NCI-H146 (cell line): ENCODE results near the gene FAM83D.

Experiments
- DNase-seq: peaks from one replicate; lab custom pipeline; 2025; lab: John Stamatoyannopoulos, UW

FAM83D gene, protein sequence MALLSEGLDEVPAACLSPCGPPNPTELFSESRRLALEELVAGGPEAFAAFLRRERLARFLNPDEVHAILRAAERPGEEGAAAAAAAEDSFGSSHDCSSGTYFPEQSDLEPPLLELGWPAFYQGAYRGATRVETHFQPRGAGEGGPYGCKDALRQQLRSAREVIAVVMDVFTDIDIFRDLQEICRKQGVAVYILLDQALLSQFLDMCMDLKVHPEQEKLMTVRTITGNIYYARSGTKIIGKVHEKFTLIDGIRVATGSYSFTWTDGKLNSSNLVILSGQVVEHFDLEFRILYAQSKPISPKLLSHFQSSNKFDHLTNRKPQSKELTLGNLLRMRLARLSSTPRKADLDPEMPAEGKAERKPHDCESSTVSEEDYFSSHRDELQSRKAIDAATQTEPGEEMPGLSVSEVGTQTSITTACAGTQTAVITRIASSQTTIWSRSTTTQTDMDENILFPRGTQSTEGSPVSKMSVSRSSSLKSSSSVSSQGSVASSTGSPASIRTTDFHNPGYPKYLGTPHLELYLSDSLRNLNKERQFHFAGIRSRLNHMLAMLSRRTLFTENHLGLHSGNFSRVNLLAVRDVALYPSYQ

DNA sequence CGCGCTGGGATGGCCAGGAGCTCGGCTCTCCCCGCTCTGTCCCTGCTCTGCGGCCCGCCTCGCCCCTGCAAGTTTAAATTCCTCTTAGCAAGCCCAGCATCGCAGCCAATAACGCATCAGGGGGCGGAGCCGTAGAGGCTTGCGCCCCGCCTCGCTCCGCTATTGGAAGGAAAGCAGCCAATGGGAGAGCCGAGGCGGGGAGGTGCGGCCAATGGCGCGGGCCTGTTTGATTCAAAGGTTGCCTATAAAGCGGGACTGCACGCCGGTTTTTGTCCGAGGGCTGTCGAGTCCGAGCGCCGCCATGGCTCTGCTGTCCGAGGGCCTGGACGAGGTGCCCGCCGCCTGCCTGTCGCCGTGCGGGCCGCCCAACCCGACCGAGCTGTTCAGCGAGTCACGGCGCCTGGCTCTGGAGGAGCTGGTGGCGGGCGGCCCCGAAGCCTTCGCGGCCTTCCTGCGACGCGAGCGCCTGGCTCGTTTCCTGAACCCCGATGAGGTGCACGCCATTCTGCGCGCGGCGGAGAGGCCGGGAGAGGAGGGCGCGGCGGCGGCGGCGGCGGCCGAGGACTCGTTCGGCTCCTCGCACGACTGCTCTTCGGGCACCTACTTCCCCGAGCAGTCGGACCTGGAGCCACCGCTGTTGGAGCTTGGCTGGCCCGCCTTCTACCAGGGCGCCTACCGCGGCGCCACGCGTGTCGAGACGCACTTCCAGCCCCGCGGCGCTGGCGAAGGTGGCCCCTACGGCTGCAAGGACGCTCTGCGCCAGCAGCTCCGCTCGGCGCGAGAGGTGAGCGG lies at the start of gene FAM83D:
Gene FAM83D, plus strand, starts transcription at position 276 of the 792 bp plus-strand sequence. Its CDS starts 26 bp downstream, at position 302.
- DNase-seq: peak; percentile 99

DNA sequence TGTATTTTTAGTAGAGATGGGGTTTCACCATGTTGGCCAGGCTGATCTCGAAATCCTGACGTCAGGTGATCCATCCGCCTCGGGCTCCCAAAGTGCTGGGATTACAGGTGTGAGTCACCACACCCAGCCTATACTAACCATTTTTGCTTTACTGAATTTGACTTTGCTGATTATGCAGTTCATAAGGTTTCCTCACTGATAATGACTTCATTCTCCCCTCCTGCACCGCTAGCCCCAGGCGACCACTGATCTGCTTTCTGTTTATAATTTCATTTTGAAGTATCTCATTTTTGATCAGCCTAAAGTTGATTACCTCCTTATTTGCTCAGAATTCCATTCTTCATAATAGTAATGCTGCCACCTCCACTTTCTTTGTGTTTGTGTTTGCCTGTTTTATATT lies 48.7 kb upstream of the FAM83D start:
- DNase-seq: no peak

DNA sequence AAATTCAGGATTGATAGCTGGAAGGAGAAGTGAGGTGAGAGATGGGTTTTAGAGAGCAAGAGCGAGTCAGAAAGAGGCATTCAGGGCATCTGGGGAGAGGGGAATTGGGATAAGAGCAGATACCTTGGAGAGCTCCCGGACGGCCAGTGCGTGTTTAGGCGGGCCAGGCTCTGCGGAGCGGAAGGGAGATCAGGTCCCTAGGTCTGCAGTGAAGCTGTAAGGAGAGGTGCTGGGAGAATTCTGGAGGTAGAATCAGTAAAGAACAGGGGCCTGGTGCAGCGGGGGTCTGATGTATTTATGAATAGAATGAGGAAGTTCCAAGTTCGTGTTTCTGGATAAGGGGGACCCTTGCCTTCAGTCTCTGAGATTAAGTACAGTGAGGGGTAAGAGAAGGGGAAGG lies 47.4 kb upstream of the FAM83D start:
- DNase-seq: no peak

GRCh38 chr20:38880952-38881735 lies 45.1 kb upstream of the FAM83D start:
- no peak for DNase-seq

- no peak for DNase-seq
Measured at GRCh38 chr20:38881806-38882440, 44.3 kb upstream of the FAM83D start.

GRCh38 chr20:38882600-38882999 lies 43.6 kb upstream of the FAM83D start:
- no peak for DNase-seq

- DNase-seq: peak; percentile 62
Measured at GRCh38 chr20:38883081-38883980, 42.9 kb upstream of the FAM83D start.

DNA sequence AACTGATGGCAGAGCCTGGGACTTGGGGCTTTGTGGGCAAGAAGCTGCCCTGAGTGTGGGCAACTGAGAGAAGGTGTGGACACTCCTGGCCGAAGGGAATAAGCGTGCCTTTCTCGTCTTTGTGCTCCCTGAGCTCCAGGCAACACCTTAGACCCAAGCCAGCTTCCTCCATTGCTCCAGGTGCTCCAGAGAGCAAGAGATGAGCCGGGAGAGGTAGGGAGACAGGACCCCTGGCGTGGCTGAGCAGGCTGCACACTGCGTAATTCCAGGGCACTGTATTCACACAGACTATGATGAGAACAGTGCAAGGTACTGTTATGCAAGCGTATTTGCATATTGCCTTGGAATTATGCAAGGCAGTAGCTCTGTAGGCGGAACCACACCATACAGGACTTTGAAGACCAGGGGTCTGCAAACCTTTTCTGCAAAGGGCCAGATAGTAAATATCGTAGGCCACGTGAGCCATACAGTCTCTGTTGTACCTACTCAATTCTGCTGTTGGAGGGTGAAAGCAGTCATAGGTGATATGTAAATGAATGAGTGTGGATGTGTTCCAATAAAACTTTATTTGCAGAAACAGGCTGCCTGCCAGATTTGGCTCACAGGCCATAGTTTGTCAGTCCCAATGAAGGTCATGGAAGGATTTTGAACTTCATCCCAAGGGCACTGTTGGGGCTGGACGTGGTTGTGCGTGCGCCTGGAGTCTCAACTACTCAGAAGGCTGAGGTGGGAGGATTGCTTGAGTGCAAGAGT lies 42.1 kb upstream of the FAM83D start:
- DNase-seq: no peak

- DNase-seq: no peak
Measured at GRCh38 chr20:38885357-38885756, 40.9 kb upstream of the FAM83D start.

GRCh38 chr20:38888059-38888831 lies 38.0 kb upstream of the FAM83D start:
- no peak for DNase-seq

DNA sequence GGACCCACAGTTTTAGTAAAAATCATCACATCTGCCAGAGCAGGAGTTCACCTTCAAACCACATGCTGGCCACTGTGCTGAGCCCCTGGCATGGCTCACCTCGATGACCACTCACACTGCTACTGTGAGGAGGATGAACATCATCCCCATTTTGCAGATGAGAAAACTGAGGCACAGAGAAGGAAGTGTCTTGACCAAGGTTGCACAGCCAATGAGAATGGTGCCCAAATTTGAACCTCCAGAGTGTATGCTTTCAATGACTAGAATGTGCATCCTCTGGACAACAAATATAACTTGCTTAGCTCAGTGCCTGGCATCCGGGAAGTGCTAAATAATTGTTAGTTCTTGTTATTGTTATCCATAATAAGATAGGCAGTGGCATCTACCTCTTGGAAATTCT lies 37.2 kb upstream of the FAM83D start:
- DNase-seq: no peak

- no peak for DNase-seq
Measured at GRCh38 chr20:38889792-38890496, 36.3 kb upstream of the FAM83D start.

DNA sequence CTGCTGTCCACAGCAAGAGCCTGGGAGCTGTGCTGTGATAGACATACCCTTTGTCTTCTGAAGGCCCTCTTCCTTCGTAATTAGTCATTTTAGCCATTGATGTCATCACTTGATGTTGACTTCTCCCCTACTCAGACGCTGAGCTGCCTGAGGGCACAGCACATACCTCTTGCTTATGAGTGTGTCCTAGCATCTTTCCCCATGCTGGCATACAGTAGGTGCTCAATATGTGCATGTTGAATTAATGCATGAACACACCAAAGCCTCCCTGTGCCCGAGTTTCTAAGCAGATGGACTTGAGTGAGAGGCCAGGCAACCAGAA lies 35.8 kb upstream of the FAM83D start:
- DNase-seq: no peak

DNA sequence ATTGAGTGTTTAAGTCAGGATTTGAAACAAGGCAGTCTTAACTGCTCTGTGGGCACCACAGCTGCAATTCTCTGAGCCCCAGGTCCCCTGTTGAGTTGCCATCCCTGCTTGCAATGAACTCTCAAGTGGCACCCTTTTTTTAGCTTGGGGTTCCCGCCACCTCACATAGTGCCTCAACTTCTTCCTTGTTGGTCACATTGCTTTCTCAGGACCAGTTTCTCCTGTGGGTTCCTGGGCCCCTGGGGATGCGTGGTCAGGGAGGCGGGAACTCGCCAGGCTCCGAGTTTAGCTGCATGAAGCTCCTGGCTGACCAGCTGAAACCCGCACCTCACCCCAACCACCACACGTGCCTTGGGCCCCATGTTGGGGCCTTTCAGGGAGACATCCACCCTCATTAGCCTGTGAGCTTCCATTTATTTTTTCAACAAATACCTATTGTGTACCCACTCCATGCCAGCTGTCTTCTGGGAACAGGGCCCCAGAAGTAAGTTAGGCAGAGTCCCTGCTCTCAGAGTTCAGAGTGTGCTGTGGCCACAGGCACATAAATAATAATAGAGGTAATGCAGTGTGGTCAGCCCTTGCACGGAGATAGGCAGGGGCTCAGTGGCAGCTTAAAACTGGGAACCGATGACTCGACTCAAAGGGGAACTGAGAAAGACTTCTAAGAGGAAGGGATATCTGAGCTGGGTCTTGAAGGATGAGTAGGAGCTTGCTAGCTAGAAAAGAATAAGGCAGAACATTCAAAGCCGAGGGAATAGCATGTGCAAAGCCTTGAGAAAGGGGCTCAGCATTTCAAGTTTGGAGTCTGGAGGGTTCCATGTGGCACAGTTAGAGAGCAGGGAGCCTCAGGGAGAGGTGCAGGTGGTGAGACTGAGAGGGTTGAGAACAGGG lies 33.9 kb upstream of the FAM83D start:
- no peak for DNase-seq

DNA sequence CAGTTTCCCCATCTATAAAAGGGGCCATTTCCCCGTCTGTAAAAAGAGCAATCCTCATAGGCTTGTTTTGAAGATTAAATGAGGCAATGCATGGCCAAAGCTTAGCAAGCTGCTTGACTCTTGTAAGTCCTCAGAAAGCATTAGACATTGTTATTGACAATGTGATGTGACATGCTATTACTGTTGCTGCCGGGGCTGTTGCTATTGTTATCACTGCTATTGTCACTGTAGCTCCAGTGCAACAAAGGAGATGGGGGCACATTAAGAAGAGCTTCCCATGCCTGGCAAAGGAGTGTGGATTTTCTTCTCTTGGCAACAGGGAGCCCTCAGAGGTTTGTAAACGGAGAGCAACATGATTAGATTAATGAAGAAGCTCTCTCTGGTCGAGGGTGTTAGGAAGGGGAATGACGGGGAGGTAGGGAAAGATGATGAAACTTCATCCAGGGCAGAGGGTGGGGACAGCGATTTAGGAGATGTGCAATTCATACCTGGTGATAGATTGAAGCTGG lies 33.1 kb upstream of the FAM83D start:
- no peak for DNase-seq

- peak; percentile 83 for DNase-seq
Measured at GRCh38 chr20:38893565-38894090, 32.6 kb upstream of the FAM83D start.
